Caco-2 (cell line): ENCODE results near the gene OR4D6. TPM values are rescaled to one million over a fixed set of nuclear protein-coding genes. Genes with fewer than 3 reads are reported as not detected.

ENCODE experiments used
- BruUV-seq: library from RNA; stranded (reverse); fragments of 400-500 nt; replicated peaks from 2 replicates; lab custom pipeline; 2021; lab: Mats Ljungman, UMichigan
- CTCF ChIA-PET: fragments of 300-600 bp; sonication (Branson Sonifier 250); formaldehyde crosslinking; loops from one replicate; lab custom pipeline; 2022; ENCODE audit warnings: antibody characterized with exemption; lab: Charles Lee
- POLR2A ChIA-PET: fragments of 300-600 bp; sonication (Branson Sonifier 250); formaldehyde crosslinking; loops from one replicate; lab custom pipeline; 2022; ENCODE audit warnings: antibody characterized with exemption; lab: Charles Lee
- DNase-seq, 2 experiments: peaks; one replicate each; pipeline versions ENCODE4 v3.0.0 to v3.0.0-alpha.2; 2020 to 2022
- H3K27me3 ChIP-seq: replicated peaks from 2 replicates; pipeline ENCODE4 v1.6.0; 2011; ENCODE audit warnings: low read length; ENCODE audit not compliant: control insufficient read depth, insufficient read depth
- H3K36me3 ChIP-seq: 2 replicates; pipeline ENCODE4 v1.5.1; 2011; ENCODE audit warnings: low read length; ENCODE audit not compliant: control insufficient read depth, insufficient read depth
- H3K4me1 ChIP-seq: fragments of 250-450 bp; sonication (Bioruptor Pico); 2 replicates; pipeline ENCODE4 v1.5.1; 2020; ENCODE audit warnings: mild to moderate bottlenecking
- H3K4me3 ChIP-seq: 2 replicates; pipeline ENCODE4 v1.5.1; 2011; ENCODE audit warnings: low read depth, mild to moderate bottlenecking, control low read depth, low read length
- H3K9me3 ChIP-seq: fragments of 250-450 bp; sonication (Bioruptor Pico); 2 replicates; pipeline ENCODE4 v1.5.1; 2020; ENCODE audit warnings: mild to moderate bottlenecking, moderate library complexity
- H3K27ac Mint-ChIP-seq: one replicate; pipeline ENCODE4 v1.8.0; 2022; ENCODE audit warnings: mixed read lengths; ENCODE audit not compliant: unreplicated experiment
- H3K27me3 Mint-ChIP-seq: one replicate; pipeline ENCODE4 v1.8.0; 2022; ENCODE audit warnings: mixed read lengths; ENCODE audit not compliant: insufficient read depth, unreplicated experiment
- H3K36me3 Mint-ChIP-seq: one replicate; pipeline ENCODE4 v1.8.0; 2022; ENCODE audit warnings: mild to moderate bottlenecking, mixed read lengths; ENCODE audit not compliant: insufficient read depth, unreplicated experiment
- H3K4me1 Mint-ChIP-seq: one replicate; pipeline ENCODE4 v1.8.0; 2022; ENCODE audit warnings: low read depth, mixed read lengths; ENCODE audit not compliant: unreplicated experiment
- H3K4me3 Mint-ChIP-seq: one replicate; pipeline ENCODE4 v1.8.0; 2022; ENCODE audit warnings: mild to moderate bottlenecking, moderate library complexity, mixed read lengths; ENCODE audit not compliant: unreplicated experiment
- H3K9me3 Mint-ChIP-seq: one replicate; pipeline ENCODE4 v1.8.0; 2022; ENCODE audit warnings: mixed read lengths; ENCODE audit not compliant: unreplicated experiment
- CTCF ChIP-seq, 2 experiments: fragments of 200-600 bp in 1 of 2; IDR thresholded peaks; 1 replicate in 1 of 2; 2 replicates in 1 of 2; pipeline versions ENCODE4 v1.5.1 to v1.8.0; 2011 to 2022; ENCODE audit warnings: antibody characterized with exemption in 1 of 2, control low read depth in 1 of 2, inconsistent platforms in 1 of 2, low read depth in 1 of 2, low read length in 1 of 2, mild to moderate bottlenecking in 1 of 2, moderate library complexity in 1 of 2; ENCODE audit not compliant: insufficient read depth in 1 of 2, severe bottlenecking in 1 of 2, unreplicated experiment in 1 of 2
- intact Hi-C: fragments of 100-400 bp; cut with micrococcal nuclease; formaldehyde crosslinking; loops from one replicate; pipeline ENCODE4 v1.10.0; 2022; ENCODE audit not compliant: unreplicated experiment
- total RNA-seq: library from RNA; stranded (reverse); gene quantifications from 2 replicates; pipeline ENCODE4 v1.2.3, GENCODE V29; 2022

Gene OR4D6
- total RNA-seq, 1 experiment from 2014 or later, result not detected

- BruUV-seq, result no TSS peak
- Histone ChIP-seq H3K36me3 (no peaks in the 10 kb centered on the region), H3K4me1 (no peaks in the 10 kb centered on the region), H3K27me3 (no peaks in the 10 kb centered on the region), H3K4me3 (no peak overlapping the region), H3K9me3 (no peaks in the 10 kb centered on the region)
- no peak overlapping the region for H3K27ac Mint-ChIP-seq
- CTCF ChIA-PET, result no interaction called here
- DNase-seq, result no peak
- H3K4me1 Mint-ChIP-seq, result no peaks in the 10 kb centered on the region
- no peak overlapping the region for H3K4me3 Mint-ChIP-seq
- no peaks in the 10 kb centered on the region for H3K27me3 Mint-ChIP-seq
- no peaks in the 10 kb centered on the region for H3K9me3 Mint-ChIP-seq
- no peak for TF ChIP-seq CTCF (IDR thresholded peaks at IDR 0.05; ENCODE audit: insufficient read depth in 1 of 2, low read depth in 1 of 2, low read length in 1 of 2, severe bottlenecking in 1 of 2, unreplicated experiment in 1 of 2)
- intact Hi-C loops, result no loop called here
- POLR2A ChIA-PET, result no interaction called here
- H3K36me3 Mint-ChIP-seq, result no peaks in the 10 kb centered on the region
These were observed 32.9 kb upstream of the OR4D6 start for GRCh38 chr11:59423835-59424234.

- POLR2A ChIA-PET, result no interaction called here
These were observed 31.6 kb upstream of the OR4D6 start for GRCh38 chr11:59425131-59425530.

GRCh38 chr11:59426361-59427067 lies 30.2 kb upstream of the OR4D6 start, which contains the start of gene OR5A2:
Gene OR5A2, minus strand, starts transcription at chr11:59426413. Its CDS starts 3,460 bp downstream, at chr11:59422953.
- ChIA-PET CTCF (no interaction called here), POLR2A (no interaction called here)
- Histone ChIP-seq H3K36me3 (no peaks in the 10 kb centered on the region), H3K27me3 (no peaks in the 10 kb centered on the region), H3K9me3 (no peaks in the 10 kb centered on the region), H3K4me3 (no peak within 1 kb of the TSS), H3K4me1 (no peaks in the 10 kb centered on the region)
- Mint-ChIP-seq H3K27ac (no peak within 1 kb of the TSS), H3K9me3 (no peaks in the 10 kb centered on the region), H3K4me1 (no peaks in the 10 kb centered on the region), H3K36me3 (no peaks in the 10 kb centered on the region), H3K4me3 (no peak within 1 kb of the TSS), H3K27me3 (no peaks in the 10 kb centered on the region)
- TF ChIP-seq CTCF (IDR thresholded peaks at IDR 0.05; ENCODE audit: insufficient read depth in 1 of 2, low read depth in 1 of 2, low read length in 1 of 2, severe bottlenecking in 1 of 2, unreplicated experiment in 1 of 2), result no peak
- no TSS peak for BruUV-seq
- no peak for DNase-seq
- intact Hi-C loops, result no loop called here

More at GRCh38 chr11:59425131-59425530, 31.6 kb upstream of the OR4D6 start:
- intact Hi-C loops, result no loop called here
- Mint-ChIP-seq H3K36me3 (no peaks in the 10 kb centered on the region), H3K4me1 (no peaks in the 10 kb centered on the region), H3K9me3 (no peaks in the 10 kb centered on the region), H3K4me3 (no peak overlapping the region), H3K27ac (no peak overlapping the region), H3K27me3 (no peaks in the 10 kb centered on the region)
- BruUV-seq, result no TSS peak
- DNase-seq, result no peak
- Histone ChIP-seq H3K4me1 (no peaks in the 10 kb centered on the region), H3K36me3 (no peaks in the 10 kb centered on the region), H3K4me3 (no peak overlapping the region), H3K9me3 (no peaks in the 10 kb centered on the region), H3K27me3 (no peaks in the 10 kb centered on the region)
- TF ChIP-seq CTCF (IDR thresholded peaks at IDR 0.05; ENCODE audit: insufficient read depth in 1 of 2, low read depth in 1 of 2, low read length in 1 of 2, severe bottlenecking in 1 of 2, unreplicated experiment in 1 of 2), result no peak
- CTCF ChIA-PET, result no interaction called here
